Renal cortex interstitium (tissue), 11 donors: ENCODE results near the gene DPH6. TPM values are rescaled to one million over a fixed set of nuclear protein-coding genes. Genes with fewer than 3 reads are reported as not detected.
"Not testable (repeated sequence)": the region's sequence is repeated elsewhere in the genome, so short reads cannot be mapped to it uniquely, and the experiment has no call there.

ENCODE experiments used
- DNase-seq, 11 donors: peaks; one replicate each; pipeline ENCODE4 v3.0.0-alpha.2; 2013; ENCODE audit warnings: low read depth in 9 of 11, low spot score in 4 of 11; ENCODE audit errors: extremely low read depth in 1 of 11
- polyA plus RNA-seq, 3 donors: library from polyadenylated mRNA; unstranded; fragments of 120-200 nt; gene quantifications; one replicate each; pipeline ENCODE4 v1.2.1, GENCODE V29; 2013; ENCODE audit not compliant: insufficient read length in 3 of 3

Gene DPH6
- polyA plus RNA-seq, 3 donors: 15.7 to 19.8 (median 18.9) TPM

DNA sequence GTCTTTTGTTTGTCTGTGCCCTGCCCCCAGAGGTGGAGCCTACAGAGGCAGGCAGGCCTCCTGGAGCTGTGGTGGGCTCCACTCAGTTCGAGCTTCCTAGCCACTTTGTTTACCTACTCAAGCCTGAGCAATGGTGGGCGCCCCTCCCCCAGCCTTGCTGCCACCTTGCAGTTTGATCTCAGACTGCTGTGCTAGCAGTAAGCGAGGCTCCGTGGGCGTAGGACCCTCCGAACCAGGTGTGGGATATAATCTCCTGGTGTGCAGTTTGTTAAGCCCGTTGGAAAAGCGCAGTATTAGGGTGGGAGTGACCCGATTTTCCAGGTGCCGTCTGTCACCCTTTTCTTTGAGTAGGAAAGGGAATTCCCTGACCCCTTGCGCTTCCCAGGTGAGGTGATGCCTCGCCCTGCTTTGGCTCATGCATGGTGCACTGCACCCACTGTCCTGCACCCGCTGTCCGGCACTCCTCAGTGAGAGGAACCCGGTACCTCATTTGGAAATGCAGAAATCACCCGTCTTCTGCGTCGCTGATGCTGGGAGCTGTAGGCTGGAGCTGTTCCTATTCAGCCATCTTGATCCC is 154.5 kb downstream of the DPH6 start:
- DNase-seq: not testable (repeated sequence)

- DNase-seq: no peak
These were observed 162.5 kb downstream of the DPH6 start for GRCh38 chr15:35383506-35383905.

DNA sequence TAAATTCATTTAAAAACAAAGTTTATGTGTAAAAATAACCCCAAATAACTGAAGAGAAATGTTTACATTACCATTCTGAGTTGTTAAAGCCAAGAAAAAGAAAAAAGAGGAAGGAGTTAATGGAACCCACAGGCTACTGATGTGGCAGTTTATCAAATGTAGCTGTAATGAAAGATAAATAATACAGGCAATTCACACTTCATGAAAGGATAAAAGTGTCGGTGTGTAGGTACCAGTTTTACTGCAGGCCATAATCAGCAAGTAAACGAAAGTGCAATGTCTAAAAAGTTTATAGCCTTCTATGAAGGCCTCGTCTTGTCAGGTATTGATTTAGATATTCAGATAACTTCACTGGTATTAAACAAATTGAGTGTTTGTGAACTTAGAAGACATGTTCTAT is 164.6 kb downstream of the DPH6 start:
- DNase-seq: no peak

DNA sequence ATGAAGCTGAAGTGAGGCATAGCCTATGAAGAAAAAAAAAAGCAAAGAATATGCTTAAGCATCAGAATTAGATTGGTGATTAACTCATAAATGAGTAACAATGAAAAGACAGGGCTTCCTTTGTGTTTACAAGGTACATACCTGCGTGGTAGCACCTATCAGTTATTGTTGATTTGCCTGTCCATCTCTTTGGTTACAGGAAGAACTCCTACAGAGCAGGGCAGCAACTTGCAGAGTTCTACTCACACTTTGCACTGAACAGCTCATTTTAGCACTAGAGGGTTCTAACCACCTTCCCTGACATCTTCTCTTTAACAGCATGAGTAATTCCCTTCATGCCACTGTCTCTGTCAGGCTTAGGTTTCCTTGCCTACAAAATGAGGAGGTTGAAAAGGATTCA is 166.0 kb downstream of the DPH6 start:
- no peak for DNase-seq

DNA sequence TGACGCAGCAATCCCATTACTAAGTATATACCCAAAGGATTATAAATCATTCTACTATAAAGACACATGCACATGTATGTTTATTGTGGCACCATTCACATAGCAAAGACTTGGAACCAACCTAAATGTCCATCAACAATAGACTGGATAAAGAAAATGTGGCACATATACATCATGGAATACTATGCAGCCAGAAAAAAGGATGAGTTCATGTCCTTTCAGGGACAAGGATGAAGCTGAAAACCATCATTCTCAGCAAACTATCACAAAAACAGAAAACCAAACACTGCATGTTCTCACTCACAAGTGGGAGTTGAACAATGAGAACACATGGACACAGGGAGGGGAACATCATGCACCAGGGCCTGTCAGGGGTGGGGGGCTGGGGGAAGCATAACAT is 167.5 kb downstream of the DPH6 start:
- DNase-seq: not testable (repeated sequence)

DNA sequence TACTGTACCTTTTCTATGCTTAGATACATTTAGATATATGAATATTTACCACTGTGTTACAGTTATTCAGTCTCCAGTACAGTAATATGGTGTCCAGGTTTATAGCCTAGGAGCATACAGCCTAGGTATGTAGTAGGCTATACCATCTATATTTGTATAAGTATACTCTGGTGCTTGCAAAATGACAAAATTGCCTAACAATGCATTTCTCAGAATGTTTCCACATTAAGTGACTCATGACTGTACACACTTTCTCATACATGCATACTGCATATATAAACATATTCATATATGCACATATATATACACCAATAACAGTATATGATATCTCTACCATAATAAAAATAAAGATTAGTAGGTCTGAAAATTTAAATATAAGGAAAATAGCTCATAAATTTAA is 169.3 kb downstream of the DPH6 start:
- no peak for DNase-seq

DNA sequence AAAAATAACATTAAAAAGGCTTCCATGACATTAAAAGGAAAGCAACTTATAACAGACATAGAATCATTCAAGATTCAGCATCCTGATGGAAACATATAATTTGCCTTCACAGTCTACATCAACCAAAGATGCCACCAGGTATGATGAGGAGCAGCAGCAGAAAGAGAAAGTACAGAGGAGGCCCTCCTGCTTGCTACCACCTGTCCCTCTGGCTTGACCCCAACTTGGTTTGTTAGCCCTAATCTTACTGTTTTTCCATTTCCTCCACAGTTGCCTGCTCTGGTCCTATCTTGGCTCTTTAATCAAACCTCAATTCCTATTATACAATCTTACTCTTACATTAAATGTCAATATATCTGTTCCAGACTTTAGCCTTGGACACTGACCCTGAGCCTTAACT is 171.3 kb downstream of the DPH6 start:
- DNase-seq: no peak

GRCh38 chr15:35362195-35362829 is 183.7 kb downstream of the DPH6 start:
- no peak for DNase-seq

- no peak for DNase-seq
These were observed 187.1 kb downstream of the DPH6 start for GRCh38 chr15:35358824-35359223.

DNA sequence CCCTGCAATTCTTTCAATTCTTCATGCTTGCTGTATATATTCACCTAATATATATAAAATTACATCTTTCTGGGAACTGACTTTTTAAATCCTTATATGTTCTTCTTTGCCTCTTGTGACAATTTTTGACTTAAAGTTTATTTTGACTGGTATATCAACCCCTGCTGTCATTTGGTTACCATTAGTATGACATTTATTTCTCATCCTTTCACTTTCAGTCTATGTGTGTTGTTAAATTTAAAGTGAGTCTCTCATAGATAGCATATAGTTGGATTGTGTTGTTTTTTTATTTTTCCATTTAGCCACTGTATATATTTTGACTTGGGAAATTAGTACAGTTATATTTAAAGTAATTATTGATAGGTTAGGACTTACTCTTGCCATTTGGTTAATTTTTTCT is 194.9 kb downstream of the DPH6 start:
- no peak for DNase-seq

GRCh38 chr15:35349916-35350315 is 196.0 kb downstream of the DPH6 start:
- DNase-seq: no peak

GRCh38 chr15:35330916-35331315 is 215.0 kb downstream of the DPH6 start:
- no peak for DNase-seq

DNA sequence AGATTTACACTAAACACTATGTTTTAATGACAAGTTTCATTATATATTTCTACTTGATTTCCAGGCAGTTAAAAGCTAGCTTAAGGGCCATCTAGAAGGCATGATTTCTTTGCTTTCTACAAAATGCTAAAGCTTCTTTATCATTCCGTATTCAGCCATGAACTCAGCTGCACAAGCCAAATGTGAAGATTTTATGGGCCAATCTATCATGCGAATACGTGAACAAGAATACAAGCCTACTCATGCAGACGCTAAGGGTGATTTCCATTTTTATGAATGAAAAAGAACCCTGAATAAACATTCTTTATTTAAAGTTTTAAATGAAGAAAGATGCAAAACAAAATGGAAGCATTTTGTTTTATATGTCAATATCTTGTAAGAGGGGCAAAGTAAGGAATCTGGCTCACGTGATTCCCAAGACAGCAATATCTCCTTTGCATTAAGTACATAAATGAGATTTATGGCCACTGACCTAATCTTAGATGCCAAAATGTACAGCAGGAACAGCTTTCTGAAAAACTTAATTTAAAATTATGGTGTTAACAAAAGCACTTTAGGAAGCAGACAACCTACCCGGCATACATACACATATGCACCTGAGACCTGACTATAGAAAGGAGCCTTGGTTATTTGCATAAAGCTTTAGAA is 215.8 kb downstream of the DPH6 start:
- DNase-seq: peak in 1 of 11 donors; percentile 60

DNA sequence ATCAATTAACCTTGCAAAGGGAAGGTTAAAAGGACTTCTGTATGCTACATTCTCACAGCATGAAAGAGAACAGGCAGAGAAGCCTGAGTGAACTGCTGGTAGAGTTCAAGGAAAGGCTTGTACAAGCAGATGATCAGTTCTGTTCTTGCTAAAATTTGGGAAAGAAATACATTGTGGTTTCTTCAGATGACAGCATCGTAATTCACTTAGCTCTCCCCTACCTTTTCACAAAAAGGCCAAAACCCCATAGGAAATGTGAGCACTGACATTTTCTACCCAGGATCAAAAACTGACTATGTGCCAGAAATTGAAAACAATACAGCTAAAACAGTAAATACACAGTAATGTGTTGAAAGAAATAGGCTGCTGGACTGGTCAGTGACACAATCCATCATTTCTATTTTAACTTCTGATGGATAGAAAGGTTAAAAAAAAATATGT is 216.4 kb downstream of the DPH6 start:
- DNase-seq: no peak

- DNase-seq: not testable (repeated sequence)
These were observed 217.1 kb downstream of the DPH6 start for GRCh38 chr15:35328836-35329235.

DNA sequence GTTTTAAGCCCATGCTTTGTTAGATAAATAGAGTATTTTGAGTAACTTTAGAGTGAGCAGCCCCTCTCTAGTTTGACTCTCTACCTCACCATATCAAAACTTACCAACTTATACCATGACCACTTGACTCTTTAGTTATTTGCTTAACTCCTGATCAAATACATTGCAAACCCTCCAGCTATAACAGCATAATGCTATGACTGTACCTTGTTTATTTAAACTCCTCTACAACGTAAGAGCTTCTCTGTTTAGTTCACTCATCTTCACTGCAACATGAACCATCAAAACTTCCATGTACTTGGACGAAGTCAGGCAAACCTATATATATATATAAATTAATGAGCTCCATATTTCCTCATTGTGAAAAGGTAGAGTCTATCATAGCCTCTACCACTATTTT is 218.2 kb downstream of the DPH6 start:
- DNase-seq: no peak

GRCh38 chr15:35325374-35325941 is 220.5 kb downstream of the DPH6 start:
- no peak for DNase-seq

- no peak for DNase-seq
These were observed 222.8 kb downstream of the DPH6 start for GRCh38 chr15:35323141-35323540.

- DNase-seq: no peak
These were observed 224.0 kb downstream of the DPH6 start for GRCh38 chr15:35321926-35322325.

GRCh38 chr15:35320911-35321310 is 225.1 kb downstream of the DPH6 start:
- DNase-seq: no peak
